OCI-LY1 (cell line): ENCODE measurements around the gene CDH23.

Experiments used
- H2AFZ ChIP-seq: fragments of 200-600 bp; sonication (generic), shearing (Covaris generic); 2 replicates; pipeline ENCODE4 v1.6.0; 2014; ENCODE audit warnings: antibody characterized with exemption, mild to moderate bottlenecking, low read length
- H3F3A ChIP-seq: fragments of 200-600 bp; sonication (generic), shearing (Covaris generic); 2 replicates; pipeline ENCODE4 v1.6.0; 2014; ENCODE audit warnings: mild to moderate bottlenecking, antibody characterized with exemption, low read length, moderate library complexity; ENCODE audit not compliant: insufficient read depth
- H3K27ac ChIP-seq: fragments of 200-600 bp; sonication (generic); 2 replicates; pipeline ENCODE4 v1.5.1; 2014; ENCODE audit warnings: low read length, mixed run types, mild to moderate bottlenecking, low read depth; ENCODE audit not compliant: poor library complexity, severe bottlenecking
- H3K27me3 ChIP-seq: fragments of 200-600 bp; sonication (generic); 2 replicates; pipeline ENCODE4 v1.6.0; 2014; ENCODE audit warnings: antibody characterized with exemption, mild to moderate bottlenecking, low read length, moderate library complexity; ENCODE audit not compliant: insufficient read depth
- H3K36me3 ChIP-seq: fragments of 200-600 bp; sonication (generic); 2 replicates; pipeline ENCODE4 v1.6.1; 2014; ENCODE audit warnings: mild to moderate bottlenecking, antibody characterized with exemption, low read length, moderate library complexity, mixed read lengths; ENCODE audit not compliant: insufficient read depth
- H3K4me1 ChIP-seq: fragments of 200-600 bp; sonication (generic); 2 replicates; pipeline ENCODE4 v1.5.1; 2014; ENCODE audit warnings: mild to moderate bottlenecking, low read length, moderate library complexity; ENCODE audit not compliant: insufficient read depth, severe bottlenecking
- H3K4me2 ChIP-seq: fragments of 200-600 bp; sonication (generic), shearing (Covaris generic); 2 replicates; pipeline ENCODE4 v1.6.1; 2014; ENCODE audit warnings: low read length
- H3K4me3 ChIP-seq: fragments of 200-600 bp; sonication (generic); 2 replicates; pipeline ENCODE4 v1.5.1; 2014; ENCODE audit warnings: low read length, low read depth, mild to moderate bottlenecking, mixed read lengths; ENCODE audit not compliant: poor library complexity, severe bottlenecking
- H3K79me2 ChIP-seq: fragments of 200-600 bp; shearing (Covaris generic); 2 replicates; pipeline ENCODE4 v1.6.1; 2016; ENCODE audit warnings: mixed run types, low read length, mixed read lengths; ENCODE audit not compliant: insufficient read depth
- H3K9ac ChIP-seq: fragments of 200-600 bp; sonication (generic), shearing (Covaris generic); 2 replicates; pipeline ENCODE4 v1.6.1; 2014; ENCODE audit warnings: mild to moderate bottlenecking, low read length, mixed read lengths
- H3K9me2 ChIP-seq: fragments of 200-600 bp; sonication (generic), shearing (Covaris generic); 2 replicates; pipeline ENCODE4 v1.6.1; 2014; ENCODE audit warnings: low read depth, mild to moderate bottlenecking, low read length, mixed read lengths
- H3K9me3 ChIP-seq: fragments of 200-600 bp; shearing (Covaris generic); 2 replicates; pipeline ENCODE4 v1.6.1; 2014; ENCODE audit warnings: low read length, mixed read lengths
- H4K20me1 ChIP-seq: fragments of 200-600 bp; sonication (generic), shearing (Covaris generic); 2 replicates; pipeline ENCODE4 v1.6.0; 2016; ENCODE audit warnings: mild to moderate bottlenecking, low read length; ENCODE audit not compliant: insufficient read depth
- CTCF ChIP-seq: fragments of 200-600 bp; sonication (generic), shearing (Covaris generic); IDR thresholded peaks from 2 replicates; pipeline ENCODE4 v1.5.1; 2017; ENCODE audit warnings: mild to moderate bottlenecking, antibody characterized with exemption, low read length, moderate library complexity, mixed read lengths
- EZH2 ChIP-seq: fragments of 200-600 bp; sonication (generic), shearing (Covaris generic); IDR thresholded peaks from 2 replicates; pipeline ENCODE4 v1.8.0; 2017; ENCODE audit warnings: borderline replicate concordance, mixed run types, mild to moderate bottlenecking, antibody characterized with exemption, low read length, moderate library complexity, mixed read lengths

CDH23 gene

GRCh38 chr10:71711052-71711623 lies 314.4 kb downstream of the CDH23 start:
- no peak overlapping the region for H3K4me2 ChIP-seq
- peaks cover 11% of the 10 kb centered on the region; the same call in 1 of the 2 replicates for H3K27me3 ChIP-seq
- no peak overlapping the region for H2AFZ ChIP-seq
- H3K4me1 ChIP-seq, result peaks cover 22% of the 10 kb centered on the region
- H3K4me3 ChIP-seq, result no peak overlapping the region
- no peaks in the 10 kb centered on the region for H3K36me3 ChIP-seq
- H3K79me2 ChIP-seq, result no peaks in the 10 kb centered on the region
- no peaks in the 10 kb centered on the region for H4K20me1 ChIP-seq
- H3K9me2 ChIP-seq, result no peaks in the 10 kb centered on the region
- no peaks in the 10 kb centered on the region for H3F3A ChIP-seq
- H3K9me3 ChIP-seq, result no peaks in the 10 kb centered on the region
- H3K9ac ChIP-seq, result no peak overlapping the region
- no peak overlapping the region for H3K27ac ChIP-seq
- no peak for TF ChIP-seq CTCF
- no peak for TF ChIP-seq EZH2

GRCh38 chr10:71712170-71712569 lies 315.4 kb downstream of the CDH23 start:
- Histone ChIP-seq H3K4me2 (peak overlapping the region; percentile 11; the same call in 1 of the 2 replicates), H3K9me3 (no peaks in the 10 kb centered on the region), H3K27ac (no peak overlapping the region), H3K9ac (no peak overlapping the region), H3F3A (no peaks in the 10 kb centered on the region), H3K79me2 (no peaks in the 10 kb centered on the region), H3K4me3 (no peak overlapping the region), H3K9me2 (no peaks in the 10 kb centered on the region), H3K4me1 (peaks cover 22% of the 10 kb centered on the region), H2AFZ (no peak overlapping the region), H3K27me3 (peaks cover 9% of the 10 kb centered on the region; the same call in 1 of the 2 replicates), H4K20me1 (no peaks in the 10 kb centered on the region), H3K36me3 (no peaks in the 10 kb centered on the region)
- TF ChIP-seq EZH2 (no peak), CTCF (no peak)

GRCh38 chr10:71712572-71713134 lies 315.9 kb downstream of the CDH23 start:
- Histone ChIP-seq H2AFZ (no peak overlapping the region), H3K27ac (no peak overlapping the region), H3K4me3 (peak overlapping the region; percentile 17), H3K4me2 (peak overlapping the region; percentile 11; the same call in 1 of the 2 replicates), H3K27me3 (peaks cover 4% of the 10 kb centered on the region; the same call in 1 of the 2 replicates), H3K4me1 (peaks cover 22% of the 10 kb centered on the region), H3K36me3 (no peaks in the 10 kb centered on the region), H3K9me3 (no peaks in the 10 kb centered on the region), H3K79me2 (no peaks in the 10 kb centered on the region), H3F3A (no peaks in the 10 kb centered on the region), H3K9me2 (no peaks in the 10 kb centered on the region), H3K9ac (no peak overlapping the region), H4K20me1 (no peaks in the 10 kb centered on the region)
- TF ChIP-seq CTCF, result no peak
- no peak for TF ChIP-seq EZH2
